GM10248 (cell line): ENCODE measurements around the gene CCDC63.

ENCODE experiments used
- CTCF ChIA-PET: fragments of 300-600 bp; sonication (Branson Sonifier 250); formaldehyde crosslinking; extraction: SDS; loops from one replicate; lab custom pipeline; 2021; ENCODE audit warnings: antibody characterized with exemption; lab: Yijun Ruan, JAX
- POLR2A ChIA-PET: fragments of 350-650 bp; sonication (Branson Sonifier 250); formaldehyde crosslinking; extraction: SDS; loops from one replicate; lab custom pipeline; 2020; ENCODE audit warnings: antibody characterized with exemption; lab: Yijun Ruan, JAX
- DNase-seq: peaks from one replicate; pipeline ENCODE4 v3.0.0; 2012; ENCODE audit errors: extremely low spot score
- TF ChIP-seq, protein P1 (sequence below): IDR thresholded peaks from 2 replicates; pipeline ENCODE4 v1.5.1; 2012; ENCODE audit warnings: mild to moderate bottlenecking, low read depth; ENCODE audit errors: extremely low read depth, missing control alignments, control extremely low read depth

CCDC63 gene

GRCh38 chr12:110933326-110933974 is 86.7 kb downstream of the CCDC63 start:
- TF ChIP-seq, protein P1, sequence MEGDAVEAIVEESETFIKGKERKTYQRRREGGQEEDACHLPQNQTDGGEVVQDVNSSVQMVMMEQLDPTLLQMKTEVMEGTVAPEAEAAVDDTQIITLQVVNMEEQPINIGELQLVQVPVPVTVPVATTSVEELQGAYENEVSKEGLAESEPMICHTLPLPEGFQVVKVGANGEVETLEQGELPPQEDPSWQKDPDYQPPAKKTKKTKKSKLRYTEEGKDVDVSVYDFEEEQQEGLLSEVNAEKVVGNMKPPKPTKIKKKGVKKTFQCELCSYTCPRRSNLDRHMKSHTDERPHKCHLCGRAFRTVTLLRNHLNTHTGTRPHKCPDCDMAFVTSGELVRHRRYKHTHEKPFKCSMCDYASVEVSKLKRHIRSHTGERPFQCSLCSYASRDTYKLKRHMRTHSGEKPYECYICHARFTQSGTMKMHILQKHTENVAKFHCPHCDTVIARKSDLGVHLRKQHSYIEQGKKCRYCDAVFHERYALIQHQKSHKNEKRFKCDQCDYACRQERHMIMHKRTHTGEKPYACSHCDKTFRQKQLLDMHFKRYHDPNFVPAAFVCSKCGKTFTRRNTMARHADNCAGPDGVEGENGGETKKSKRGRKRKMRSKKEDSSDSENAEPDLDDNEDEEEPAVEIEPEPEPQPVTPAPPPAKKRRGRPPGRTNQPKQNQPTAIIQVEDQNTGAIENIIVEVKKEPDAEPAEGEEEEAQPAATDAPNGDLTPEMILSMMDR, result no peak
- ChIA-PET POLR2A (no interaction called here), CTCF (no interaction called here)
- no peak for DNase-seq

DNA sequence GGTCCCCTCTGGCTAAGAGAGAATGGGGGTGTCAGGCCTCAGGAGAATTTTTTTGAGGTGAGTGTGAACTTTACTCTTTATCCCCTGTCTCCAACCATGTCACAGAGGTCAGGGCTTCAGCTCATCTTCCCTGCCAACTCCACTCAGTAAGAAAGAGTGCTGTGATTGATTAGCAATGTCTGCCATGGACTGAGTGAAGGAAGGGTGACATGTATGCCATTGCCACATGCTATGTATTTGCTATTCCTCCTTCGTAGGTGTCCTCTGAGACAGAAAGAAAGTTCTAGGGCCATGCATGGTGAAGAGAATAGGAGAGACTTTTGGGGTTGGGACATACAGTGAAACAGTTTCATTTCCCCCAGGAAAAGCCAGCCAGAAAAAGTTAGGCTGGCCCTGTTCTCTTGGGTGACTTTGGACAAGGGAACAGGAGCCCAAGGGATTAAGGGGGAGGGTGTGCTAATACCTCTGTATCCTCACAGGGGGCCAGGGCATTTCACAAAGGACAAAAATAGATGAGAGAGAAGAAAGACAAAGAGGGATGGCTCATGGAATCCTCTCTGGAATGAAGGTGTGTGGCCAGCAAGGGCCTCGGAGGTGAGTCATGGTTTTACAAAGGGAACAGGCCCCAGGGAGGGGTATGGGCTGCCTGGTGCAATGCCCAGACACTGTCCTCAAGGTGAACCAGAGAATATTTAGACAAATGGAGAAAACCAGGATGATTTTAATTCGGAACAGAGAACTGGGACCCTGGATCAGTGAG is 87.5 kb downstream of the CCDC63 start:
- TF ChIP-seq, protein P1, result no peak
- no peak for DNase-seq
- POLR2A ChIA-PET, result no interaction called here
- CTCF ChIA-PET, result no interaction called here

DNA sequence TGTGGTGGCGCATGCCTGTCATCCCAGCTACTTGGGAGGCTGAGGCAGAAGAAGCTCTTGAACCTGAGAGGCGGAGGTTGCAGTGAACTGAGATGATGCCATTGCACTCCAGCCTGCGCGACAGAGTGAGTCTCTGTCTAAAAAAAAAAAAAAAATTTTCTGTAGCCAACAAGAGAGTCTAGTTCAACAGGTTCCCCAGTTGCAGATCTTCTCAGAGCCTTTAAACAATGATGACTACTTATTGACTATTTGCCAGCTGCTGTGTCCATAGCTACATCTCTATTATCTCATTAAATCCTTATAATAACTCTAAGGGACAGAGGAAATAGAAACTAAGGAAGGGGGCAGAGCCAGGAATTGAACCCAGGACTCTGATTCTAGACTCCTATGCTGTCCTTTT is 88.8 kb downstream of the CCDC63 start:
- TF ChIP-seq, protein P1, result no peak
- ChIA-PET POLR2A (no interaction called here), CTCF (interaction anchor here (1.5 to 2.2 kb wide), 3 partner anchors 10 to 365 kb away, joined by 3 to 11 read pairs (median 8); no protein-coding TSS in a partner anchor)
- no peak for DNase-seq

GRCh38 chr12:110936367-110937103 is 89.7 kb downstream of the CCDC63 start:
- CTCF ChIA-PET, result interaction anchor here (1.0 to 2.2 kb wide), 7 partner anchors 9 to 364 kb away, joined by 3 to 11 read pairs (median 3); no protein-coding TSS in a partner anchor
- DNase-seq, result no peak
- POLR2A ChIA-PET, result no interaction called here
- TF ChIP-seq, protein P1, result no peak

- ChIA-PET POLR2A (no interaction called here), CTCF (interaction anchor here (0.6 to 2.2 kb wide), 15 partner anchors 9 to 394 kb away, joined by 3 to 11 read pairs (median 3); no protein-coding TSS in a partner anchor)
- TF ChIP-seq, protein P1, result peak; percentile 98
- peak; percentile 80 for DNase-seq
Measured at GRCh38 chr12:110937104-110937641, 90.4 kb downstream of the CCDC63 start.

- ChIA-PET POLR2A (no interaction called here), CTCF (interaction anchor here (1.1 kb wide), 1 partner anchor 13 kb away, joined by 3 read pairs; no protein-coding TSS in a partner anchor)
- DNase-seq, result no peak
- TF ChIP-seq, protein P1, result no peak
Measured at GRCh38 chr12:110940296-110940695, 93.5 kb downstream of the CCDC63 start.
